GM23338 (cell line): ENCODE results near the gene UMOD. TPM values are rescaled to one million over a fixed set of nuclear protein-coding genes. Genes with fewer than 3 reads are reported as not detected.
A peak's percentile ranks its signal among the peaks of the same experiment; 100 is the strongest.

ENCODE experiments used
- ATAC-seq: fragments of 200-7000 bp; cut with Tn5 transposase; 3 replicates; pipeline ENCODE4 v1.9.1; 2020
- DNase-seq: peaks from one replicate; pipeline ENCODE4 v3.0.0-alpha.2; 2015; ENCODE audit warnings: low spot score
- H2AFZ ChIP-seq: fragments of 200-600 bp; sonication (generic); 2 replicates; pipeline ENCODE4 v1.8.0; 2016; ENCODE audit warnings: antibody characterized with exemption, mild to moderate bottlenecking, moderate library complexity
- H3F3A ChIP-seq: fragments of 200-600 bp; sonication (generic); replicated peaks from 2 replicates; pipeline ENCODE4 v1.8.0; 2017; ENCODE audit warnings: antibody characterized with exemption, mixed run types, low read depth
- H3K27ac ChIP-seq: fragments of 200-600 bp; sonication (generic); 2 replicates; pipeline ENCODE4 v1.6.1; 2016; ENCODE audit warnings: low read depth
- H3K27me3 ChIP-seq: fragments of 200-600 bp; sonication (generic); 2 replicates; pipeline ENCODE4 v1.8.0; 2016; ENCODE audit warnings: mild to moderate bottlenecking, mixed run types, moderate library complexity; ENCODE audit not compliant: insufficient read depth
- H3K36me3 ChIP-seq: fragments of 200-600 bp; sonication (generic); 2 replicates; pipeline ENCODE4 v1.8.0; 2016; ENCODE audit warnings: mild to moderate bottlenecking; ENCODE audit not compliant: insufficient read depth
- H3K4me1 ChIP-seq: fragments of 200-600 bp; sonication (generic); 2 replicates; pipeline ENCODE4 v1.8.0; 2016; ENCODE audit warnings: mild to moderate bottlenecking, moderate library complexity; ENCODE audit not compliant: insufficient read depth
- H3K4me2 ChIP-seq: fragments of 200-600 bp; sonication (generic); 2 replicates; pipeline ENCODE4 v1.7.1; 2017; ENCODE audit warnings: mixed run types
- H3K4me3 ChIP-seq: fragments of 200-600 bp; sonication (generic); 2 replicates; pipeline ENCODE4 v1.6.1; 2016; ENCODE audit warnings: mixed run types
- H3K79me2 ChIP-seq: fragments of 200-600 bp; sonication (generic); replicated peaks from 2 replicates; pipeline ENCODE4 v1.8.0; 2017; ENCODE audit warnings: mild to moderate bottlenecking; ENCODE audit not compliant: insufficient read depth
- H3K9me2 ChIP-seq: fragments of 200-600 bp; sonication (generic); 2 replicates; pipeline ENCODE4 v1.8.0; 2017; ENCODE audit not compliant: insufficient read depth
- H4K20me1 ChIP-seq: fragments of 200-600 bp; sonication (generic); replicated peaks from 2 replicates; pipeline ENCODE4 v1.8.0; 2017; ENCODE audit warnings: mild to moderate bottlenecking; ENCODE audit not compliant: insufficient read depth
- H3K27ac Mint-ChIP-seq: 2 replicates; pipeline ENCODE4 v1.8.0; 2020; ENCODE audit warnings: inconsistent platforms, mild to moderate bottlenecking, moderate library complexity, mixed read lengths
- H3K27me3 Mint-ChIP-seq: 3 replicates; pipeline ENCODE4 v1.8.0; 2022; ENCODE audit warnings: low read depth, mild to moderate bottlenecking, moderate library complexity, mixed read lengths, inconsistent platforms; ENCODE audit not compliant: insufficient read depth, poor library complexity
- H3K36me3 Mint-ChIP-seq: 3 replicates; pipeline ENCODE4 v1.8.0; 2021; ENCODE audit warnings: low read depth, mild to moderate bottlenecking, inconsistent platforms, moderate library complexity, mixed read lengths
- H3K4me1 Mint-ChIP-seq: 3 replicates; pipeline ENCODE4 v1.8.0; 2020; ENCODE audit warnings: mild to moderate bottlenecking, inconsistent platforms, mixed read lengths
- H3K4me3 Mint-ChIP-seq: 3 replicates; pipeline ENCODE4 v1.8.0; 2021; ENCODE audit warnings: moderate library complexity, mild to moderate bottlenecking, inconsistent platforms, mixed read lengths
- H3K9me3 Mint-ChIP-seq: 3 replicates; pipeline ENCODE4 v1.8.0; 2020; ENCODE audit warnings: moderate library complexity, mild to moderate bottlenecking, inconsistent platforms, mixed read lengths
- ETS1 ChIP-seq: IDR thresholded peaks from 2 replicates; pipeline ENCODE4 v1.6.1; 2016; ENCODE audit warnings: antibody characterized with exemption
- EZH2 ChIP-seq: fragments of 200-600 bp; sonication (generic); IDR thresholded peaks from one replicate; pipeline ENCODE4 v1.8.0; 2017; ENCODE audit warnings: antibody characterized with exemption, mild to moderate bottlenecking, low read depth; ENCODE audit not compliant: unreplicated experiment
- JUNB ChIP-seq: IDR thresholded peaks from one replicate; pipeline ENCODE4 v1.6.1; 2016; ENCODE audit warnings: antibody characterized with exemption; ENCODE audit not compliant: unreplicated experiment
- REST ChIP-seq: IDR thresholded peaks from one replicate; pipeline ENCODE4 v1.6.1; 2018; ENCODE audit warnings: antibody characterized with exemption; ENCODE audit not compliant: unreplicated experiment
- STAT1 ChIP-seq: IDR thresholded peaks from one replicate; pipeline ENCODE4 v1.6.1; 2016; ENCODE audit warnings: antibody characterized with exemption; ENCODE audit not compliant: unreplicated experiment
- ZNF462 ChIP-seq: fragments of 250-450 bp; sonication (Bioruptor Pico); IDR thresholded peaks from 2 replicates; pipeline ENCODE4 v1.5.0; 2020; ENCODE audit warnings: mild to moderate bottlenecking, moderate library complexity
- polyA plus RNA-seq: library from polyadenylated mRNA; unstranded; fragments of >200 nt; fragmentation: Nextera tagmentation; extraction: Ambion mirVana; gene quantifications from 2 replicates; pipeline ENCODE4 v1.2.1, GENCODE V29; 2016
- total RNA-seq: library from RNA; depleted of rRNA; stranded (reverse); fragments of >200 nt; shearing (Covaris generic); gene quantifications from 2 replicates; pipeline ENCODE4 v1.2.3, GENCODE V29; 2014

The UMOD gene
- total and polyA plus RNA-seq, 2 experiments from 2014 or later = not detected

GRCh38 chr16:20303012-20303411 lies 49.5 kb downstream of the UMOD start (continued):
- TF ChIP-seq REST = no peak
- TF ChIP-seq STAT1 = no peak

GRCh38 chr16:20302389-20302788 lies 50.1 kb downstream of the UMOD start:
- Histone ChIP-seq H3K27me3 (no peaks in the 10 kb centered on the region), H3K36me3 (no peaks in the 10 kb centered on the region), H3K27ac (no peak overlapping the region), H3K4me2 (no peak overlapping the region), H3K79me2 (no peaks in the 10 kb centered on the region), H4K20me1 (no peaks in the 10 kb centered on the region), H3K4me3 (no peak overlapping the region), H3K9me2 (no peaks in the 10 kb centered on the region), H3F3A (no peaks in the 10 kb centered on the region), H2AFZ (no peak overlapping the region), H3K4me1 (no peaks in the 10 kb centered on the region)
- H3K4me3 Mint-ChIP-seq = no peak overlapping the region
- H3K27ac Mint-ChIP-seq = no peak overlapping the region
- H3K9me3 Mint-ChIP-seq = no peaks in the 10 kb centered on the region
- ATAC-seq (no peak), DNase-seq (no peak)
- TF ChIP-seq EZH2 (no peak), JUNB (no peak)
- no peaks in the 10 kb centered on the region for H3K36me3 Mint-ChIP-seq
- no peaks in the 10 kb centered on the region; the same call in 2 of the 3 replicates for H3K4me1 Mint-ChIP-seq
- H3K27me3 Mint-ChIP-seq = peaks cover 9% of the 10 kb centered on the region

- Mint-ChIP-seq H3K4me1 (no peaks in the 10 kb centered on the region; the same call in 2 of the 3 replicates), H3K4me3 (no peak overlapping the region), H3K36me3 (no peaks in the 10 kb centered on the region), H3K27ac (no peak overlapping the region), H3K9me3 (no peaks in the 10 kb centered on the region), H3K27me3 (peaks cover 6% of the 10 kb centered on the region)
- no peak overlapping the region for H3K4me2 ChIP-seq
- no peaks in the 10 kb centered on the region for H3K27me3 ChIP-seq
- H3K79me2 ChIP-seq = no peaks in the 10 kb centered on the region
- no peak overlapping the region for H2AFZ ChIP-seq
- H3K4me1 ChIP-seq = no peaks in the 10 kb centered on the region
- no peak overlapping the region for H3K4me3 ChIP-seq
- ATAC-seq (peak; percentile 42; the same call in 2 of the 3 replicates), DNase-seq (peak; percentile 28)
- no peaks in the 10 kb centered on the region for H3F3A ChIP-seq
- no peaks in the 10 kb centered on the region for H4K20me1 ChIP-seq
- H3K36me3 ChIP-seq = no peaks in the 10 kb centered on the region
- H3K27ac ChIP-seq = no peak overlapping the region
- no peaks in the 10 kb centered on the region for H3K9me2 ChIP-seq
- TF ChIP-seq ETS1 (no peak), ZNF462 (CRISPR knock-in tag) (no peak), EZH2 (no peak)
These were observed 50.7 kb downstream of the UMOD start for GRCh38 chr16:20301840-20302239.
